Measurements from ENCODE around the gene SH3BP1. TPM values are rescaled to one million over a fixed set of nuclear protein-coding genes. Genes with fewer than 3 reads are reported as not detected.
"Not testable (repeated sequence)": the region's sequence is repeated elsewhere in the genome, so short reads cannot be mapped to it uniquely, and the experiment has no call there.

The SH3BP1 gene
- total RNA-seq, 8 experiments from 2014 or later = 0.87 to 17.3 (median 3.3) TPM

GRCh38 chr22:37639771-37640590 is 512 bp downstream of the SH3BP1 start:
- peak in 5 of 8 experiments; percentile 2 to 21 (median 15) for ATAC-seq (replicated peaks in 6 of 8)
- Histone ChIP-seq H3K4me1 (replicated peaks in 1 of 2) (peaks cover 15 to 43% of the 10 kb centered on the region in 2 donors), H3K27ac (peak overlapping the region in 1 of 2 donors; percentile 48), H3K4me3 (peak overlapping the region; percentile 20 to 35 (median 31))
- 0% methylated on average over 2 of the region's 27 CpGs; no CpG with 5 or more reads in 9 of the 10 experiments for WGBS, 10 experiments
- in situ Hi-C loops (cut with MboI; ENCODE audit: low pct_unique_long_range_greater_than_20kb in 2 of 9, low sequenced_read_pairs in 9 of 9, unreplicated experiment in 9 of 9) = no loop called here

DNA sequence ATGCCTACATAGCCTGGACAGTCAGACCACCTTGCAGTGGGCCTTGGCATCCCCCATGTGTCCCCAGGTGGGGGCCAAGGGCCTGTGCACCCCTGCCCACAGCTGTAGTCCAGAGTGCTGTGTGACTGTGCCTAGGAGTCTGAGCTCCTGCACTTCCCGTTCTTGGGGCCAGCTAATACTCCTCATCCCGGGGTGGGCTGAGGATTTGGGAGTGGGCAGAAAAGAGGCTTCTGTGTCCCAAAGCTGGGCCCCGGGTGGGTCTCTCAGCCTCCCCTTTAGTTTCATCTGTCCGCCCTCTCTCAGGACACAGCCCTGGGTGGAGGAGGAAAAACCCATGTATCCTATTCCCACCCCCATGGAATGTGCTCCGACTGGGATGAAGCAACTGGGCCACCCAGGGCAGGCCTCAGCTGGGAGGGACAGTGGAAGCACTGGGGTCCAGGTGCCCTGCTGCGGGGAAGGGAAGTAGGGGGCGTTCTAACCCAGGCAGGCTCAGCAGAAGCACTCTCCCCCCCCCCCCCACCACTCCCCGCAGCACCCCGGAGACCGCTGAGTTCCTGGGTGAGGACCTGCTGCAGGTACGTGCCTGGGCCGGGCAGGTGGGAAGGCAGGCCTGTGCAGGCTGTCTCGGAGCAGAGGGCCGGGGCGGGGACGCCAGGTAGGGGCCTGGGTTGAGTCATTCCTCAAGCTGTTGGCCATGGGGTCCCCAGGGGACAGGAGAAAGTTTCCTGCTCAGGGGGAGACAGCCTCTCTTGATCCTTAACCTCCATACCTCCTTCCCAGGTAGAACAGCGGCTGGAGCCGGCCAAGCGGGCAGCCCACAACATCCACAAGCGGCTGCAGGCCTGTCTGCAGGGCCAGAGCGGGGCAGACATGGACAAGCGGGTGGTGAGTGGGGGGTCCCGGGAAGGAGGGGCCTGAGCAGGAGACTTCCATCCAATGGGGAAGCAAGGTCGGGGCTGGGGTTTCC is 1.4 kb downstream of the SH3BP1 start:
- Histone ChIP-seq H3K4me1 (replicated peaks in 1 of 2) (peaks cover 11 to 34% of the 10 kb centered on the region in 2 donors), H3K4me3 (peak overlapping the region in 1 of 5 donors; percentile 31), H3K27ac (no peak overlapping the region)
- in situ Hi-C loops (cut with MboI; ENCODE audit: low pct_unique_long_range_greater_than_20kb in 2 of 9, low sequenced_read_pairs in 9 of 9, unreplicated experiment in 9 of 9) = no loop called here
- ATAC-seq (replicated peaks in 6 of 8) = no peak
- 83% methylated on average over 1 of the region's 24 CpGs; no CpG with 5 or more reads in 9 of the 10 experiments for WGBS, 10 experiments

DNA sequence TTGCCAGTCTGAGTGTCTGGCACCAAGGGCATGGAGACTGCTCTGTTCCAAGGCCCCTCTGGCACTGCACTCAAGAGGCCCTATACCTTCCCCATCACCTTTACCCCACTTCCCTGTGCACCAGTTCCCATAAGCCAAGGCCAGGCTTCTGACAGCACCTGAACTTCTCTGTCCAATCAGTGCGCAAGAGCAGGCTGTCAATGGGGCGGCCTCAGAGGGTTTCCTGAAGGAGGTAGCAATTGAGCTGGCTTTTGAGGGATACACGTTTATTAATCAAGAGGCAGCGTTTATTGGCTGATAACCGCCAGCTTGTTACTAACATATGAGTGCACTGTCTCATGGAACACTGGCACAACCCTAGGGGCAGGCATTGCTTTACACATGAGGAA is 2.1 kb downstream of the SH3BP1 start:
- peaks cover 11 to 30% of the 10 kb centered on the region in 2 donors for H3K4me1 ChIP-seq (replicated peaks in 1 of 2)
- no peak overlapping the region for H3K27ac ChIP-seq
- ATAC-seq (replicated peaks in 6 of 8) = no peak
- WGBS, 10 experiments = 60 to 100% (median 94%) methylated on average over 1 to 5 of the region's 5 CpGs; no CpG with 5 or more reads in 3 of the 10 experiments
- in situ Hi-C loops (cut with MboI; ENCODE audit: low pct_unique_long_range_greater_than_20kb in 2 of 9, low sequenced_read_pairs in 9 of 9, unreplicated experiment in 9 of 9) = no loop called here
- H3K4me3 ChIP-seq = no peak overlapping the region

DNA sequence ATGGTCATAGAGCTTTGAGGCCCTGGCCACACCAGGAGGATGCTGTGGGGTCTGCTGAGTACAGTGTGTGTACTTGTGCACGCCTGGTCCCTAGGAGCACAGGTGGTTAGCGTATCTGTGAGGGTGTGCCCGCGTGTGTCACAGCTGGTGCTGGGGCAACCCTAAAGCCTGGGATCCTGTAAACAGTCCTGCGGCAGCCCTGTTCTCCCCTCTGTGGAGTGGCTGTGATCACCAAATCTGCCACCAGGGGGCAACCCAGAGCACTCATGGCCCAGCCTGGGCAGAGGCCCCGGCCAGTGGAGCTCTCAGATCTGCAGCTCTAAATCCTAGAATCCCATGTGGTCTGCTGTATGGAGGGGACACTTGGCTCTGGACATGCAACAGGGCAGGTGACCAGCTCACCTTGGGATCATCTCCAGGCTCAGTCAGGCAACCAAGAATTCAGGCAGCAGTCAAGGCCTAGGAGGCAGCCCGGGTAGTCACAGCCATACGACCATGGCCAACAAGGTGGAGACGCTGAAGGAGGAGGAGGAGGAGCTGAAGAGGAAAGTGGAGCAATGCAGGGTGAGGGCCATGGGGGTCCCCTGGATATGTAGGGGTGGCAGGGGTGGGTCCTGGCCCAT is 3.9 kb downstream of the SH3BP1 start:
- Histone ChIP-seq H3K27ac (no peak overlapping the region), H3K4me1 (replicated peaks in 1 of 2) (peaks cover 11 to 20% of the 10 kb centered on the region in 2 donors), H3K4me3 (no peak overlapping the region)
- 40 to 60% (median 44%) methylated on average over 1 to 4 of the region's 9 CpGs; no CpG with 5 or more reads in 6 of the 10 experiments for WGBS, 10 experiments
- in situ Hi-C loops (cut with MboI; ENCODE audit: low pct_unique_long_range_greater_than_20kb in 2 of 9, low sequenced_read_pairs in 9 of 9, unreplicated experiment in 9 of 9) = no loop called here
- ATAC-seq (replicated peaks in 6 of 8) = peak; percentile 63 to 84 (median 78)

DNA sequence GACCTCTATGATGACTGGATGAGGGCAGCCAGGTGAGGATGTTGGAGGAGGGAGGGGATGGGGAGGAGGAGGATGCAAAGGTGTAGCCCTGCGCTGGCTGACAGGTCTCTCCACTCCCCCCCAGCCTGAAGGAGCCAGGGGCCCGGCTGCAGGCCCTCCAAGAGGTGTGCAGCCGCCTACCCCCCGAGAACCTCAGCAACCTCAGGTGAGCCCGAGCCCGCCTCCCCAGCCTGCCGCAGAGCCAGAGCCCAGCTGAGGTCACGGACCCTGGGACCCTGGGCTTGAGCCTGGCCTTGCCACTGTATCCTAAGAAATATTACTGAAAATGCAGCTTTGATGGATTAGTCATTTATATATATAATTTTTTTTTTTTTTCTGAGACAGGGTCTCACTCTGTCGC is 7.8 kb downstream of the SH3BP1 start:
- no peak overlapping the region for H3K4me3 ChIP-seq
- in situ Hi-C loops (cut with MboI; ENCODE audit: low pct_unique_long_range_greater_than_20kb in 2 of 9, low sequenced_read_pairs in 9 of 9, unreplicated experiment in 9 of 9) = no loop called here
- no peak overlapping the region for H3K27ac ChIP-seq
- ATAC-seq (replicated peaks in 6 of 8) = no peak
- 83 to 100% (median 100%) methylated on average over 1 to 2 of the region's 9 CpGs; no CpG with 5 or more reads in 6 of the 10 experiments for WGBS, 10 experiments
- peaks cover 0 to 2% of the 10 kb centered on the region in 2 donors for H3K4me1 ChIP-seq (replicated peaks in 1 of 2)

- 47 to 100% (median 94%) methylated on average over 1 to 6 of the region's 9 CpGs; no CpG with 5 or more reads in 4 of the 10 experiments for WGBS, 10 experiments
- Histone ChIP-seq H3K4me3 (no peak overlapping the region), H3K4me1 (replicated peaks in 1 of 2) (peaks cover 0 to 2% of the 10 kb centered on the region in 2 donors), H3K27ac (no peak overlapping the region)
- in situ Hi-C loops (cut with MboI; ENCODE audit: low pct_unique_long_range_greater_than_20kb in 2 of 9, low sequenced_read_pairs in 9 of 9, unreplicated experiment in 9 of 9) = no loop called here
- peak in 3 of 8 experiments; percentile 60 to 72 (median 64) for ATAC-seq (replicated peaks in 6 of 8)
Measured at GRCh38 chr22:37647928-37648327, 8.5 kb downstream of the SH3BP1 start.

DNA sequence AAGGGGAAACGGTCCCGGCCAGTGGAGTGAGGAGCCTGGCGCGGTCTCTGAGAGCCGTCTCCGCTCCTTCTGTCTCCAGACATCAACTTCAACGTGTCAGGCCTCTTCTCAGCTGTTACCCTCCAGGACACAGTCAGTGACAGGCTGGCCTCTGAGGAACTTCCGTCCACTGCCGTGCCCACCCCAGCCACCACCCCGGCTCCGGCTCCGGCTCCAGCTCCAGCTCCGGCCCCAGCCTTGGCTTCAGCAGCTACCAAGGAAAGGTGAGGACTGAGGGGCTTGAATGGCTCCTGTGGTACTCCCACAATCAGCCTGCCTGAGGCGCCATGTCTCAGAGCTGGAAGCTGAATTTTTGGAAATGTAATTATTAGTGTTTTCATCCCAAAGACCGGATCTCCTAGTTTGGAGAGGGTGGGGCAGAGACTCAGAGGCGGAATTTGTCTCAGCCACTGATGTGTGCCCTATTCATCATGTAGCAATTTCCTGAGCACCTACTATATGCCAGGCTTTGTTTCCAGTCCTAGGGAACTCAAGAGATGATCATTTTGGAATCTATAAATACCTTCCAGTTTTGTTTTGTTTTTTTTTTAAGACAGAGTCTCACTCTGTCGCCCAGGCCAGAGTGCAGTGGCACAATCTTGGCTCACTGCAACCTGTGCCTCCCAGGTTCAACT is 11.1 kb downstream of the SH3BP1 start:
- Histone ChIP-seq H3K4me1 (replicated peaks in 1 of 2) (no peaks in the 10 kb centered on the region), H3K27ac (no peak overlapping the region), H3K4me3 (no peak overlapping the region)
- 80 to 100% (median 100%) methylated on average over 1 to 5 of the region's 17 CpGs for WGBS, 10 experiments
- no peak for ATAC-seq (replicated peaks in 6 of 8)
- in situ Hi-C loops (cut with MboI; ENCODE audit: low pct_unique_long_range_greater_than_20kb in 2 of 9, low sequenced_read_pairs in 9 of 9, unreplicated experiment in 9 of 9) = no loop called here

- 78 to 100% (median 90%) methylated on average over 2 to 6 of the region's 14 CpGs; no CpG with 5 or more reads in 4 of the 10 experiments for WGBS, 10 experiments
- H3K27ac ChIP-seq = no peak overlapping the region
- H3K4me3 ChIP-seq = no peak overlapping the region
- in situ Hi-C loops (cut with MboI; ENCODE audit: low pct_unique_long_range_greater_than_20kb in 2 of 9, low sequenced_read_pairs in 9 of 9, unreplicated experiment in 9 of 9) = no loop called here
- no peak for ATAC-seq (replicated peaks in 6 of 8)
- peaks cover 5 to 7% of the 10 kb centered on the region in 2 donors for H3K4me1 ChIP-seq (replicated peaks in 1 of 2)
Measured at GRCh38 chr22:37654563-37655251, 15.2 kb downstream of the SH3BP1 start.

DNA sequence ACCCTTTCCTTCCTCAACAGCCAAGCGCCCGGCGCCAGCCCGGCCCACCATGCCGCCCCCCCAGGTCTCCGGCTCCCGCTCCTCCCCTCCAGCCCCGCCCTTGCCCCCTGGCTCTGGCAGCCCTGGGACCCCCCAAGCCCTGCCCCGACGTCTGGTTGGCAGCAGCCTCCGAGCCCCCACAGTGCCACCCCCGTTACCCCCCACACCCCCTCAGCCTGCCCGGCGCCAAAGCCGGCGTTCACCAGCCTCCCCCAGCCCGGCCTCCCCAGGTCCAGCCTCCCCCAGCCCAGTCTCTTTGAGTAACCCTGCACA is 15.7 kb downstream of the SH3BP1 start:
- no peak for ATAC-seq (replicated peaks in 6 of 8)
- in situ Hi-C loops (cut with MboI; ENCODE audit: low pct_unique_long_range_greater_than_20kb in 2 of 9, low sequenced_read_pairs in 9 of 9, unreplicated experiment in 9 of 9) = no loop called here
- no peak overlapping the region for H3K4me3 ChIP-seq
- no peak overlapping the region for H3K27ac ChIP-seq
- no CpG with 5 or more reads among the region's 17 CpGs for WGBS, 10 experiments
- H3K4me1 ChIP-seq (replicated peaks in 1 of 2) = peaks cover 10 to 12% of the 10 kb centered on the region in 2 donors

GRCh38 chr22:37656583-37656982 is 17.1 kb downstream of the SH3BP1 start:
- ATAC-seq (replicated peaks in 6 of 8); H3K27ac ChIP-seq; in situ Hi-C loops (cut with MboI; ENCODE audit: low pct_unique_long_range_greater_than_20kb in 2 of 9, low sequenced_read_pairs in 9 of 9, unreplicated experiment in 9 of 9); H3K4me3 ChIP-seq: not testable (repeated sequence)
- H3K4me1 ChIP-seq (replicated peaks in 1 of 2) = peaks cover 21 to 25% of the 10 kb centered on the region in 2 donors
- 40 to 100% (median 100%) methylated on average over 1 to 3 of the region's 4 CpGs; no CpG with 5 or more reads in 2 of the 10 experiments for WGBS, 10 experiments

- WGBS, 10 experiments = 0 to 18% (median 0%) methylated on average over 1 to 6 of the region's 6 CpGs; no CpG with 5 or more reads in 2 of the 10 experiments
- Histone ChIP-seq H3K27ac (peak overlapping the region; percentile 49 to 63), H3K4me3 (peak overlapping the region; percentile 45 to 78 (median 69)), H3K4me1 (replicated peaks in 1 of 2) (peaks cover 25 to 29% of the 10 kb centered on the region in 2 donors)
- in situ Hi-C loops (cut with MboI; ENCODE audit: low pct_unique_long_range_greater_than_20kb in 2 of 9, low sequenced_read_pairs in 9 of 9, unreplicated experiment in 9 of 9) = no loop called here
- peak in 3 of 8 experiments; percentile 2 to 7 (median 6) for ATAC-seq (replicated peaks in 6 of 8)
Measured at GRCh38 chr22:37657590-37658132, 18.2 kb downstream of the SH3BP1 start.

Data from motor neuron (in vitro differentiated cells).